HL-60 (cell line): ENCODE data around the gene CFAP73.

Experiments used
- POLR2AphosphoS5 ChIP-seq: IDR thresholded peaks from 2 replicates; pipeline ENCODE4 v1.6.1; 2012; ENCODE audit warnings: low read depth
- TF ChIP-seq, protein P1 (sequence below): IDR thresholded peaks from one replicate; pipeline ENCODE4 v1.5.1; 2011; ENCODE audit warnings: low read length, control low read depth, inconsistent platforms; ENCODE audit not compliant: insufficient read depth

DNA sequence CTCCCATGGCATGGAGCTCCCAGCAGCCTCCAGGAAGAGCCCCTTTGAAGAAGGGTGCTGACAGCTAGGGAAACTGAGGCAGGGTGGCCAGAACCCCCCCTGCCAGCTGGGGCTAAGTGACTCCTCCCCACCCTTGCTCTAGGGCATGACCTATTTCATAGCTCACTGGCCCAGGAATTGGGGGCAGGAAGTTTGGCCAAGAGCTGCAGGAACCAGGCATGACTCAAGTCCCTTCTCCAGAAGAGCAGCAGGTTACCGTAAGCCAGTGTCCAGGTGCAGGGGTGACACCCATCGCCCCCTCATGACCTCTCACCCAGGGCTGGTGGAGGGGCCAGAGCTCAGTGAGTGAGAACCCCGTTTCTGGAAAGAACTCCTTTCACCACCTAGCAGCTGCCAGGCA lies 15.9 kb upstream of the CFAP73 start:
- TF ChIP-seq, protein P1, sequence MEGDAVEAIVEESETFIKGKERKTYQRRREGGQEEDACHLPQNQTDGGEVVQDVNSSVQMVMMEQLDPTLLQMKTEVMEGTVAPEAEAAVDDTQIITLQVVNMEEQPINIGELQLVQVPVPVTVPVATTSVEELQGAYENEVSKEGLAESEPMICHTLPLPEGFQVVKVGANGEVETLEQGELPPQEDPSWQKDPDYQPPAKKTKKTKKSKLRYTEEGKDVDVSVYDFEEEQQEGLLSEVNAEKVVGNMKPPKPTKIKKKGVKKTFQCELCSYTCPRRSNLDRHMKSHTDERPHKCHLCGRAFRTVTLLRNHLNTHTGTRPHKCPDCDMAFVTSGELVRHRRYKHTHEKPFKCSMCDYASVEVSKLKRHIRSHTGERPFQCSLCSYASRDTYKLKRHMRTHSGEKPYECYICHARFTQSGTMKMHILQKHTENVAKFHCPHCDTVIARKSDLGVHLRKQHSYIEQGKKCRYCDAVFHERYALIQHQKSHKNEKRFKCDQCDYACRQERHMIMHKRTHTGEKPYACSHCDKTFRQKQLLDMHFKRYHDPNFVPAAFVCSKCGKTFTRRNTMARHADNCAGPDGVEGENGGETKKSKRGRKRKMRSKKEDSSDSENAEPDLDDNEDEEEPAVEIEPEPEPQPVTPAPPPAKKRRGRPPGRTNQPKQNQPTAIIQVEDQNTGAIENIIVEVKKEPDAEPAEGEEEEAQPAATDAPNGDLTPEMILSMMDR: no peak
- TF ChIP-seq POLR2AphosphoS5: no peak
